Fibroblast of the aortic adventitia (primary cell): ENCODE results near the gene ACIN1. TPM values are rescaled to one million over a fixed set of nuclear protein-coding genes. Genes with fewer than 3 reads are reported as not detected.

Source experiments
- DNase-seq: peaks from one replicate; pipeline ENCODE4 v3.0.0-alpha.2; 2010; ENCODE audit warnings: low read depth
- H3K4me3 ChIP-seq: 2 replicates; pipeline ENCODE4 v1.5.1; 2011; ENCODE audit warnings: low read depth, mild to moderate bottlenecking, control low read depth, low read length, moderate library complexity
- CTCF ChIP-seq: IDR thresholded peaks from 2 replicates; pipeline ENCODE4 v1.5.1; 2011; ENCODE audit warnings: mild to moderate bottlenecking, low read length, control low read depth, inconsistent platforms; ENCODE audit not compliant: insufficient read depth
- total RNA-seq: library from RNA; depleted of rRNA; stranded (reverse); fragments of >200 nt; gene quantifications from 2 replicates; pipeline ENCODE4 v1.2.3, GENCODE V29; 2012; ENCODE audit warnings: low replicate concordance

Gene ACIN1
- total RNA-seq, 1 donor: 97.0 TPM

DNA sequence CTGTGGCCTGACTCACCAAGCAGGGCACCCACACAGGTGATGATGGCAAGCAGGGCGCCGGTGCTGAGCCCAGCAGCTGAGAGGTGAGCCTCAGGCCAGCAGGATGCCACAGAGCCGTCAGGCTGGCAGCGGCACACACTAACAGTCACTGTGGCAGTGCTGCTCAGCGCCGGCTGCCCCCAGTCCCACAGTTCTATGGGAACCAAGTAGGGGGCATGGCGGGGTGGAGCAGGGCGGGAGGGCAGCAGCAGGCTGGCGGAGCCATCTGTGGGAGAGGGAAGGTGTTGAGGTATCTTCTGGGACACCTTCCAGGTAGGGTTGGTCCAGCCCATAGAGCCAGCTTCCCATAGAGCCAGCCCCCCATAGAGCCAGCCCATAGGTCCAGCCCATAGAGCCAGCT is 45.9 kb downstream of the ACIN1 start:
- no peak for TF ChIP-seq CTCF
- DNase-seq: no peak
- no peak overlapping the region for H3K4me3 ChIP-seq

DNA sequence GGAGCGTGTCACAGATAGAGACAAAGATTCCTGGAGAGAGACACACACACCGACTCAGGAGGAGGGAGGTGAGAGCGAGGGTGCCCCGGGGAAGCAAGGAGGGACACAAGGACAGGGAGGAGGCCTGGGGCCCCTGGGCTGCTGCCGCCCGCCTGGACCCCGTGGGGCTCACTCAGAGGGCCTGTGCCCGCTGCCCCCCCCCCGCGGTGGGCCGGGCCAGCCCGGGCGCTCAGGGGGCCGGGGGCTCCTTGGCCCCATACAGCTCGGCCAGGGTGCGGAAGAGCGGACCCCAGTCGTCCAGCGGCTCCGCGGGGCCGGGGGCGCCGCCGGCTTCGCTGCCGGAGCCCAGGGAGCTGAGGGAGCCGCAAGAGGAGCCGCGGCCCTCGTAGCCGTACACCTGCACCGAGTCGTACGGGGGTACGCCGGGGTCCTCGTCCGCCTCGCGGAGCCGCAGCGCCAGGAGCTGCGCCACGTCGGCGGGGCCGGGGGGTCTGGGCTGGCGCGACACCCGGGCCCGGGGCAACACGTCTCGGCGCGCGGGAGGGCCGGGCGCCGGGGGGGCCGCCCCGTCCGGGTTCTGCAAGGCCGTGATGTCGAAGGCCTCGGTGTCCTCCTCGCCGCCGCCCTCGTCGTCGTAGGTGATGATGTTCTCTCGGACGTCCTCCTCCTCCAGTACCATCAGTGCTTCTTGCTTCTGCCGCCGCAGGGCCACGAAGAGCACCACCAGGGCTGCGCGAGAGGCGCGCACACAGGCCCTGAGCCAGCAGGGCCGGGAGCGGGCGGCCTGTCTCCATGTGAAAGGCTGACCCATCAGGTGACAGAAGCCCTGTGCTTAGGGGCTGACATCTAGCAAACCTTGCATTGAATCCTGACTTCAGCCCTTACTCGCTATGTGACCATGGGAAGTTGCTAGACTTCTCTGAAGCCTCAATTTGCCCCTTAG is 46.9 kb downstream of the ACIN1 start:
- DNase-seq: no peak
- TF ChIP-seq CTCF: no peak
- no peak overlapping the region for H3K4me3 ChIP-seq

DNA sequence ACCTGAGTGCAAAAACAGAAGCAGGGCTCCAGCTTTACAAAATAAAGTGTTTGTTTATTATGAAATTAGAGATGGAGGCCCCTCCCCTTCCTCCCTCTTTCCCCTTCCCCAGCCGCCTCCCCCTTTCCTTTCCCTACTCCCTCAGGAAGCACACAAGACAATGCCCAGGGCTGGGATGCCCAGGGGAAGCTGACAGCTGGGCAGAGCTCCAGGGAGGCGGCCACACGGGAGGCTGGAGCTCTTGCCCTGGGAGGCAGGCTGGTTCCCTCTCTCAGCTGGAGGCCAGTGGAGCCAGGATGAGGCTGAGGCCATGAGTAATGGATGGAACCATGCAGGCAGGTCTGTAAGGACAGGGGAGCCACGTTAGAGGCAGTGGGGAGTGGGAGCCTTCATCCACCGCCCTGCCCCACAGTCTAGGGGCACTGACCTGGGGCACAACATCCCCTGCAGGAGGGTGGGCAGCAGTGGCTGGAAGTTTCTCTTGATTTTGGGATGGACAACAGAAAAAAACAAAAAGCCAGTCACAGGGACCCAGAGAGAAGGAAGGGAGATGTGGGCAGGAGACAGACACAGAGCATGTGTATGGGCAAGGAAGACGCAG is 47.8 kb downstream of the ACIN1 start:
- no peak for DNase-seq
- TF ChIP-seq CTCF: no peak
- no peak overlapping the region for H3K4me3 ChIP-seq

GRCh38 chr14:23045419-23046357 is 49.2 kb downstream of the ACIN1 start:
- TF ChIP-seq CTCF: no peak
- H3K4me3 ChIP-seq: no peak overlapping the region
- peak; percentile 10 for DNase-seq

DNA sequence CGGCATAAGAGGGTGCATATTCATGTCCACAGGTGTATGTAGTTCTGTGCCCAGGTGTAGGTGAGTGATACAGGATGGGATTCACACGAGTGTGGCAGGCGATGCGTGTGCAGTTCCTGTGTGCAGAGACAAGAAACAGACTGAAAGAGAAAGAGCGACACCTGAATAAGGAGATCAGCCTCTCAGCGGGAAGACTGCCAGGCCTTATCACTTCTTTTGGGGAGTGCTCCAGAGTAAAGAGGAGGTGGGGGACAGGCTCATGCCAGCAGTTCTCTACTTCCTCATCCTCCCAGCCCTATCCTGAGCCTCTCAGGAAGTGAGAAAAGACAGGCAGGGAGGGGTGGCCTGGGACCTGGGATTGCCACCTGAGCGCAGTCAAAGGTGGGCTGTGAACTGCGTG is 50.1 kb downstream of the ACIN1 start:
- no peak for DNase-seq
- no peak for TF ChIP-seq CTCF
- H3K4me3 ChIP-seq: no peak overlapping the region

GRCh38 chr14:23043754-23044153 is 51.2 kb downstream of the ACIN1 start:
- no peak for DNase-seq
- no peak for TF ChIP-seq CTCF
- no peak overlapping the region for H3K4me3 ChIP-seq
